T47D (cell line): ENCODE data around the gene GRK5.
"Not testable (repeated sequence)": the region's sequence is repeated elsewhere in the genome, so short reads cannot be mapped to it uniquely, and the experiment has no call there.

ENCODE experiments used
- DNase-seq, 2 experiments: peaks; one replicate each; pipeline versions ENCODE4 v3.0.0 to v3.0.0-alpha.2; 2011 to 2012; ENCODE audit warnings: low read depth in 1 of 2, low spot score in 1 of 2
- JUND ChIP-seq: IDR thresholded peaks from 2 replicates; pipeline ENCODE4 v1.6.1; 2012; ENCODE audit warnings: low read depth
- in situ Hi-C: cut with HindIII; loops from 2 replicates; pipeline ENCODE4 v1.10.0; 2016; ENCODE audit warnings: low sequenced_read_pairs, low pct_unique_long_range_greater_than_20kb

Gene GRK5

DNA sequence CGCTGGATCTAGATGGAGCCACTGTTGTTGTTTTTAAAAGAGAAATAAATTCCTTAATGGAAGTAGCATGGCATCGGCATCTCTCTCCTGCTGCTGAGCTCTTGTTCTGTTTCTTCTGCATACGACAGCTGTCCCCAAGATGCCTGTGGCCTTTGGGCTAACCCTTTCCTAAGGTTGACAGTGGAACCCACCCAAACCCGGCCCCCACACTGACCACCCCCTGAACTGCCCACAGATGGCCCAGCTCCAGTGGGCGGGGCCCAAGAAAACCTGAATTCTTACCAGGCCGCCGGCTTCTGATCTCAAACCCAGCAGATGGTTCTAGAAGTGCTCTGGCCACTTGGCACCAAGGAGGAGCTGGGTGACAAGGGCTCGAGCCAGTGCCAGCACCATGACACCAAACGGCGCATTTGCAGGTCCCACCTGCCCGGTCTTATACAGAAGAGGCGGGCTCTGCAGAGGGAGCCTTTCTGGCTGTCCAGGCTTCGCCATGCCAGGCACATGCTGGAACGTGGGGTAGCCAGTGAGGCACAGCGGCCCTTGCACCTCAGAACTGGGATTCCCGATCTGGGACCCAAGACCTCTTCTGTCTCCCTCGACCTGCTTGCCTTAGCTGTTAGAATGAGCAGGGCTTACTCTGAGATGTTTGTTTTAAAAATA, 252.4 kb downstream of the GRK5 start:
- DNase-seq, result no peak
- no peak for TF ChIP-seq JUND
- in situ Hi-C loops, result no loop called here

DNA sequence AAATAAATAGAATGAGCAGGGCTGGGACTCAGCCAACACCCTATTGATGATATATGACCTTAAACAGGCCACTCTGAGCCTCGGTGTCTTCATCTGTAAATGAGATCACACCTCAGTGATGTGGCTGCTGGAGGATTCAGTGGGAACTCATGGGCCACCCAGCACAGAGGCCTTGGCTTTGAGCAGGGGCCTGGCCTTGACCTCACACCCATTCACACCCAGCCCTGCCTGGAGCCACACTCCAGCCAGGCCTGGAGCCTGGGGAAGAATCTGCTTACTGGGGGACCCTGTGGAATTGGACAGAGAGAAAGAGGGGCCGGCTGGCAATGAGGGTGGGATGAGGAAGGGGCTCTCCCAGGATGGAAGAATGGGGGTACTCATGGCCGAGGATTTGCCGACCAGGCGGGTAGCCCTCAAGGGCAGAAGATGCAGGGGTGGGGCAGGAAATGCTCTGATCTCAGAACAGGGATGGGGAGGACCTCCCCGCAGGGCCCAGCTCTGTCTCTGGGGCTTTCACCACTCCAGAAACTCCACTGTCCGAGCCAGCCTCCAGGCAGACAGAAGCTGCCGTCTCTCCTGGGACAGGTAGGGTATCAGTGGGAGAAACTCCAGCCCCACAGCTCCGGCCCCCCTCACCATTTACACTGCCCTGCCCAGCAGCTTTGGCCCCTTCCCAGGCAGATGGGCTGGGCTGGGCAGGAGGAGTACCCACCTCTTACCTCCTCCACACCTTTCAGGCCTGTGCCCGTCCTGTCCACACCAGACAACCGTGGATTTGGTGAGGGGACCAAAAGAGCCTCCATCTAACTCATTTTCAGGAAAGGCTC, 253.2 kb downstream of the GRK5 start:
- TF ChIP-seq JUND, result no peak
- no peak for DNase-seq
- in situ Hi-C loops, result no loop called here

DNA sequence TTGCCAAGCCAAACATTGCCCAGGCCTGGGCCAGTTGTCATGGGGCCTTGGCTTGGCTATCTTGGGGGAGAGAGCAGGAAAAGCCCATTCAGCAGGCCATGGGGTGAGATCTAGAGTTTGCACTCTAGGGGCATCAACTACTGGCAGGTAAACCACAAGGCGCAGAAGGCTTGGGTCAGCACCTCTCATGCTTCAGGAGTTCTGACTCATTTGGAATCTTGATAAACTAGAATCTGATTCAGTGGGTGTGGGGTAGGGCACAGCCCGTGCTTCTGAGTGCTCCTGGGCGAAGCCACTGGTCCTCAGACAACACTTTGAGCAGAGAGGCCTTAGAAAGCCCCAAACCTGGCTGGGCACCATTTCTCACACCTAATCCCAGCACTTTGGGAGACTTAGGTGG, 254.0 kb downstream of the GRK5 start:
- in situ Hi-C loops, result no loop called here
- TF ChIP-seq JUND, result no peak
- DNase-seq, result no peak

GRCh38 chr10:119461923-119462322, 254.6 kb downstream of the GRK5 start:
- no peak for DNase-seq
- in situ Hi-C loops, result no loop called here
- no peak for TF ChIP-seq JUND

DNA sequence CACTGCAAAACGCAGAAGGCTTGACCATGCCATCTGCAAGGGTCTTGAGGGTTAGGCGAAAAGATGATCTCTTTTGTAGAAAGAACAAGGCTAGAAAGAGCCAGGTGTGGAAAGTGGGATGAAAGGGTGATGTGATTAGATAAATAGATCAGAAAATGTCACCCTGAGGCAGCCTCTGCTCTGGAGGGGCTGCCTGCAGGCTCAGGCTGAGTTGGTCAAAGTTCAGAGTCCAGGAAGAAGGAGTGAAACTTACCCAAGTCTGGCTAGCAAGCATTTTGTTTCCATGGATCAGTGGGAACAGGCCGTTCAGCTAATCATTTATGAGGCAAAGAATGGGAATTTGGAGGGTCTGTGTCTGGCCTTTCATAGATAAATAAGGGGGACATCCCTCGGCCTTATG, 255.4 kb downstream of the GRK5 start:
- DNase-seq, result no peak
- in situ Hi-C loops, result no loop called here
- TF ChIP-seq JUND, result no peak

DNA sequence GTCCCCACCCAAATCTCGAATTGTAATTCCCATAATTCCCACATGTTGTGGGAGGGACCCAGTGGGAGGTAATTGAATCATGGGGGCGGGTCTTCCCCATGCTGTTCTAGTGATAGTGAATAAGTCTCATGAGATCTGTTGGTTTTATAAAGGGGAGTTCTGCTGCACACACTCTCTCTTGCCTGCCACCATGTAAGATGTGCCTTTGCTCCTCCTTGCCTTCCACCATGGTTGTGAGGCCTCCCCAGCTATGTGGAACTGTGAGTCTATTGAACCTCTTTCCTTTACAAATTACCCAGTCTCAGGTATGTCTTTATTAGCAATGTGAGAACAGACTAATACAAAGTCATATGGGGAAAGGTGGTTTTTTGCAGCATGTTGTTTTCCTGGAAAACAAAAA, 255.8 kb downstream of the GRK5 start:
- not testable (repeated sequence) for DNase-seq

GRCh38 chr10:119465085-119465484, 257.7 kb downstream of the GRK5 start:
- DNase-seq, result no peak
- in situ Hi-C loops, result no loop called here
- no peak for TF ChIP-seq JUND

More for the DNA sequence above, 255.8 kb downstream of the GRK5 start:
- in situ Hi-C loops, result not testable (repeated sequence)

DNA sequence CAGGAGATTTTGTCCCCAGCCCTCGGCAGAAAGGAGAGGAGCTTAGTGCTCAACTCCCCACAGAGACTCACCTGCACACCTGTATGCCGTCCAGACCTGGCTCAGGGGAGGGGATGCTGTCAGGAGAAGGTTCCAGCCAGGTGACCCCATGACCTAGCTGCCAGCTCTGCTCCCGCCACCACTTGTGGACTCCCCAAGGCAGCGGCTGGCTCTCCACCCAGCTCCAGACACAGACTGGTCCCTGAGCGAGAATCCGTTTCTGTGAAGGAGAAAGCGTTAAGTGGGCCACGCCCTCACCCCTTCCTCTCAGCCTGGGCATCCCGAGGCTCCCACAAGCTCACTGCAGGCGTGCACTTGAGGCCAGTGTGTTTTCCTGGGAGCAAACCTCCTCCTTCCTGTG, 258.7 kb downstream of the GRK5 start:
- TF ChIP-seq JUND, result no peak
- in situ Hi-C loops, result no loop called here
- no peak for DNase-seq

GRCh38 chr10:119466655-119467054, 259.3 kb downstream of the GRK5 start:
- no peak for DNase-seq
- in situ Hi-C loops, result no loop called here
- TF ChIP-seq JUND, result no peak

DNA sequence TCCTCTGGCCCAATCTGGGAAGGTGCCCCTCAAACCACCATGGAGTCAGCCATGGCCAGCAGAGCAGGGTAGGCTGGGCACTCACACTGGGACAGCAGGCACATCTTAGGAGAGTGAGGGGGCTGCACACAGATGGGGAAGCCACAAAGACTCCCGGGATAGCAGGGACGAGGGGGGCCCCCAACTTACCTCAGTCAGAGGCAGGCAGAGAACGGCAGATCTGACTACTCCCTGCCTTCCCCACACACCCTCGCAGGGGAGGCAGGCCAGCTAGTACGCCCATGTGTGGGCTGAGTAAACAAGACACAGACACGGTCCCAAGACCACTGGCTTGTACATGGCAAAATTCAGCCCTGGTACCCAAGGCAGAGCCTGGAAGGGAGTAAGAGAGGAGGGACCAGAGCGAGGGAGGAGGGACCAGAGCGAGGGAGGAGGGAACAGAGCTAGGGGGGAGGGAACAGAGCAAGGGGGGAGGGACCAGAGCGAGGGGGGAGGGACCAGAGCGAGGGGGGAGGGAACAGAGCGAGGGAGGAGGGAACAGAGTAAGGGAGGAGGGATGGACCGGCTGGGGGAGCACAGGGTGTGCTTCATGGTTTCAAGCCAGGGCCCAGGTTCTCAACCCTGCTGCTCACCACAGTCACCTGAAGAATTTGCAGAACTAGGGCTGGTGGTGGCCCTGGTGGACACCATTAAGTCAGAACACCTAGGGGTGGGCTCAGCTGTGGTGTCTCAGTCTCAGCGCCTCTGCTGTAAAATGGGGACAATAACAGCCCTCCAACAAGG, 261.4 kb downstream of the GRK5 start:
- in situ Hi-C loops, result no loop called here
- no peak for DNase-seq
- TF ChIP-seq JUND, result no peak

GRCh38 chr10:119469325-119469707, 261.9 kb downstream of the GRK5 start:
- in situ Hi-C loops, result no loop called here
- TF ChIP-seq JUND, result no peak
- no peak for DNase-seq

- no peak for TF ChIP-seq JUND
- in situ Hi-C loops, result no loop called here
- DNase-seq, result no peak
These were observed 262.5 kb downstream of the GRK5 start for GRCh38 chr10:119469846-119470245.
